GM20000 (cell line): Measurements from ENCODE around the gene TYROBP.
A peak's percentile ranks its signal among the peaks of the same experiment; 100 is the strongest.
"Not testable (repeated sequence)": the region's sequence is repeated elsewhere in the genome, so short reads cannot be mapped to it uniquely, and the experiment has no call there.

Experiments used
- DNase-seq: peaks from one replicate; pipeline ENCODE4 v3.0.0; 2012; ENCODE audit warnings: low spot score
- CTCF ChIP-seq: IDR thresholded peaks from 2 replicates; pipeline ENCODE4 v1.5.1; 2012; ENCODE audit warnings: mild to moderate bottlenecking, control low read depth; ENCODE audit errors: extremely low read depth, missing control alignments

Gene TYROBP

GRCh38 chr19:35879770-35880317 lies 28.3 kb downstream of the TYROBP start:
- DNase-seq = peak; percentile 84
- no peak for TF ChIP-seq CTCF

- TF ChIP-seq CTCF = no peak
- DNase-seq = no peak
Measured at GRCh38 chr19:35879068-35879467, 29.0 kb downstream of the TYROBP start.

DNA sequence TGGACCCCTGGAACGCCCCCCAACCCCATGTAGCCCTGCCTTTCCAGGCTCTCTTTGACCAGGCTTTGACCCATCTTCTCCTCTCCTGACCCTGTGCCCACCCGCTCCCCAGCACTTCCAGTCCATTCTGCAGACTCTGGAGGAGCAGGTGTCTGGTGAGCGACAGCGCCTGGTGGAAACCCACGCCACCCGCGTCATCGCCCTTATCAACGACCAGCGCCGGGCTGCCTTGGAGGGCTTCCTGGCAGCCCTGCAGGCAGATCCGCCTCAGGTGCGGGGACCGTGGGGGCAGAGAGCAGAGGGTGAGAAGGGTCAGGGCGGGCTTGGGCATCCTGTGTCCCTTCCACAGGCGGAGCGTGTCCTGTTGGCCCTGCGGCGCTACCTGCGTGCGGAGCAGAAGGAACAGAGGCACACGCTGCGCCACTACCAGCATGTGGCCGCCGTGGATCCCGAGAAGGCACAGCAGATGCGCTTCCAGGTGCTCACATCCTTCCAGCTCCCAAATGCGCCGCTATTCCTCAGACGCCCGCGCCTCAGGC lies 33.6 kb downstream of the TYROBP start:
- no peak for DNase-seq
- no peak for TF ChIP-seq CTCF

GRCh38 chr19:35872180-35872579 lies 35.9 kb downstream of the TYROBP start:
- no peak for TF ChIP-seq CTCF
- DNase-seq = no peak

GRCh38 chr19:35871611-35872010 lies 36.5 kb downstream of the TYROBP start:
- TF ChIP-seq CTCF = no peak
- no peak for DNase-seq

GRCh38 chr19:35870798-35871197 lies 37.3 kb downstream of the TYROBP start:
- DNase-seq = no peak
- TF ChIP-seq CTCF = no peak

DNA sequence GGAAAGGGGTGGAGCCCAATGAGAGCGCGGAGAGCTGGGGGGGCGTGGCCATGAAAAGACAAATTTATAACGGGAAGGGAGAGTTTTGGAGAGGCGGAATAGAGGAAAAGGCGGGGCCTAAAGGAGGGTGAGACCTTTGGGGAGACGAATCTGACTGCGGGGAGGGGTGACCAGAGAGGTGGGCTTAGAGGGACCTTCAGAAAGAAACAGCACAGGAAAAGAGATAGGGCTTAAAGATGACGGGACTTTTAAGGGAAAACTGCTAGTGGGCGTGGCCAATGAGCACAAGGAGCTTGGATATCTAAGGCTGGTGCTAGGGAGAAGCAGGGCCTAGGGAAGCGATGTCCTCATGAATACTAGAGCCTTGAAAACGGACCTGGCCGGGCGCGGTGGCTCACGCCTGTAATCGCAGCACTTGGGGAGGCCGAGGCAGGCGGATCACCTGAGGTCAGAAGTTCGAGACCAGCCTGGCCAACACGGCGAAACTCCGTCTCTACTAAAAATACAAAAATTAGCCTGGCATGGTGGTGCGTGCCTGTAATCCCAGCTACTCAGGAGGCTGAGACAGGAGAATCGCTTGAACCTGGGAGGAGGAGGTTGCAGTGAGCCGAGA lies 37.9 kb downstream of the TYROBP start:
- not testable (repeated sequence) for DNase-seq
